NCI-H2171 (cell line): ENCODE measurements around the gene PQBP1.

ENCODE experiments used
- DNase-seq: peaks from one replicate; lab custom pipeline; 2025; lab: John Stamatoyannopoulos, UW

Gene PQBP1

DNA sequence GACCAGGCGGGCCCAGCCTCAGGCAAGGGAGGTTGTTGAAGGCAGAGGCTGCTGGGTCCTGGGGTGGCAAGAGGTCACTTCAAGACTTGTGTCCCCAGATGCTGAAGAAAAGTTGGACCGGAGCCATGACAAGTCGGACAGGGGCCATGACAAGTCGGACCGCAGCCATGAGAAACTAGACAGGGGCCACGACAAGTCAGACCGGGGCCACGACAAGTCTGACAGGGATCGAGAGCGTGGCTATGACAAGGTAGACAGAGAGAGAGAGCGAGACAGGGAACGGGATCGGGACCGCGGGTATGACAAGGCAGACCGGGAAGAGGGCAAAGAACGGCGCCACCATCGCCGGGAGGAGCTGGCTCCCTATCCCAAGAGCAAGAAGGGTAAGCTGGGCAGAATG is 4.4 kb downstream of the PQBP1 start:
- no peak for DNase-seq

- DNase-seq = no peak
These were observed 5.0 kb downstream of the PQBP1 start for GRCh38 chrX:48902776-48903175.

- DNase-seq = no peak
These were observed 5.6 kb downstream of the PQBP1 start for GRCh38 chrX:48903290-48903689.

GRCh38 chrX:48904180-48904579 is 6.5 kb downstream of the PQBP1 start:
- no peak for DNase-seq

DNA sequence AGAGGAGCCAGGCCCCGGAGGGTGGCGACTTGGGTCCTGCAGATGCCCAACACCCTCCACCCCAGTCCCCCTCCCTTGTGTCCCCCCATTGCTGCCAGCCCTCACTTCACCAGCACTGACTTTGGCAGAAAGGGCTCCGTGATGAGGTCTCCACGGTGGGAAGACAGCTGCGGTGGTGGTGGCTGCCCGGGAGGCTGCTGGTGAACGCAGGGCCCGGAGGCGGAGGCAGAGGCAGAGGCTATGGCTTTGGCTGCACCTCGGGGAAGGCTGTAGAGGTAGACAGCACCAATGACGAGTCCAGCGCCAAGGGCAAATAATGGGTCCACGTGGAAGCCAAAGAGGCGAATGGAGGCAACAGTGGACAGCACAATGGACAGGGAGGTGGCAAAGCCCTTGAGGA is 6.9 kb downstream of the PQBP1 start:
- DNase-seq = no peak

GRCh38 chrX:48905090-48905790 is 7.5 kb downstream of the PQBP1 start:
- no peak for DNase-seq

DNA sequence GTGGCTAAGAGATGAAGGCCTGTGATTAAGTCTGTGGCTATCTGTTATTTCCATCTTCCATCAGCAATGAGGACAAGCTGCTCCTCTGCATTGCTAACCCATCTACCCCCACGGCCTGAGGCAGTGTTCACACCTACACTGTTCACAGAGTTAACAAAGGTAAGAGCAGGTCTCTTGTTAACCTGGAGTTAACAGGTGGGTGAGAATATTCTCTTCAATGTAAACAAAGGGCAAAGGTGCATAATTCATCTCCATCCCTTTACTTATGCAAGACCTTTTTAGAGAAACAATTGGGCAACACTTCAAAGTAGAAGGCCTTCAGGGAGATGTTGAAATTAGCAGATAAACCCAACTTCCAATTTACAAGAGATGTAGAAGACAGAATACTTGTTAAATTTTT is 10.9 kb downstream of the PQBP1 start:
- no peak for DNase-seq

- DNase-seq = no peak
These were observed 12.1 kb downstream of the PQBP1 start for GRCh38 chrX:48909703-48910294.

DNA sequence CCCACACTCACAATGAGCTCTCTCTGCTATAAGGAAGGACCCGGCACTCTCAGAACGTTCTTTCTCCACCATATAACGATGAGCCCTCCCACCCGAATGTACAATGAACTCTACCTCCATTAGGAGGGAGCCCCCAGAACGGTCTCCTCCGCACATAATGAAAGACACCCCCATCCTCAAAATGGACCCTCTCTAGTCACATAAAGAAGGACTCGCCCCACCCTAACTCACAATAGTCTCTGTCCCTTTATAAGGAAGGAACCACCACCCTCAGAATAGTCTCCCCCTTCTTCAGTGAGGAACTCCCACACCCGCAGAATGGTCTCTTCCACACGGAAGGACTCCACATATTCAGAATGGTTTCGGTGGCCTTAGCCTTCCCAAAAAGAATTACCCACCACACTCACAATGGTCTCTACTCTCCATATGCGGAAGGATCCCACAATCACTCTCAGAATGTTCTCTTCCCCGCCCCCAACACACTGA is 13.2 kb downstream of the PQBP1 start:
- no peak for DNase-seq

- peak; percentile 71 for DNase-seq
These were observed 13.9 kb downstream of the PQBP1 start, which contains the start of gene SLC35A2 for GRCh38 chrX:48911412-48912182. SLC35A2 (minus strand) TSS chrX:48911646; CDS start chrX:48911636, 10 bp downstream.

DNA sequence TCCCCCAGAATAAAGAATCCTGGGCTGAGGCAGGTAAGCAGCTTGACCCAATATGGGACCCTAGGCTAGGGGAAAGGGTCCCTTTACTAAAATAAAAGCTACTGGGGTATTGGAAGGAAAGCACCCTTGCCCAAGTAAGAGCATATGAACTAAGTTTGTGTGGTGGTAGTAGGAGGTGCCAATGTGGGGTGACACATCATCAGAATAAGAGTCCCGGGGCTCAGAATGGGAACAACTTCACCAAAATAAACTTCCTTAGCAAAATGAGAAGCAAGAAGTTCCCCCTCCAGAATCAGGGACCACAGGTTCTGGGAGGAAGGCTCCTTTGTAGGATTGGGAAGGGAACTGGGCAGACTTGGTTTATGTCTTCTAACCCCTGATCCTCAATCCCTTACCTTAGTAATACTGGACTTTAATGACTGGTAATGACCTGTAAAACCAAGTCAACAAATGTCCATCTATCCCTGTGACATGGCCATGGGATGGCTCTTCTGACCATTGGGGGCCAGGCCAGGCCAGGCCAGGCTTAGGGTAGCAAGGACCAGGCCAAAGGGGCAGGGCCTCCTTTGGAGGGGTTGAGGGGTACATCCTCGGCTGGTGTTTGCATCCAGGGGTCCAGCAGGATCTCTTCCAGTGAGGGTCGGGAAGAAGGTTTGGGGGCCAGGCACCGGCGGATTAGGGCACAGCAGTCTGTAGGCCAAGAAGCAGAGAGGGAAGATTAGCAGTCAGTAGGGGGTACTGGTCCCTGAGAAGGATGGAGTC is 16.1 kb downstream of the PQBP1 start:
- no peak for DNase-seq

DNA sequence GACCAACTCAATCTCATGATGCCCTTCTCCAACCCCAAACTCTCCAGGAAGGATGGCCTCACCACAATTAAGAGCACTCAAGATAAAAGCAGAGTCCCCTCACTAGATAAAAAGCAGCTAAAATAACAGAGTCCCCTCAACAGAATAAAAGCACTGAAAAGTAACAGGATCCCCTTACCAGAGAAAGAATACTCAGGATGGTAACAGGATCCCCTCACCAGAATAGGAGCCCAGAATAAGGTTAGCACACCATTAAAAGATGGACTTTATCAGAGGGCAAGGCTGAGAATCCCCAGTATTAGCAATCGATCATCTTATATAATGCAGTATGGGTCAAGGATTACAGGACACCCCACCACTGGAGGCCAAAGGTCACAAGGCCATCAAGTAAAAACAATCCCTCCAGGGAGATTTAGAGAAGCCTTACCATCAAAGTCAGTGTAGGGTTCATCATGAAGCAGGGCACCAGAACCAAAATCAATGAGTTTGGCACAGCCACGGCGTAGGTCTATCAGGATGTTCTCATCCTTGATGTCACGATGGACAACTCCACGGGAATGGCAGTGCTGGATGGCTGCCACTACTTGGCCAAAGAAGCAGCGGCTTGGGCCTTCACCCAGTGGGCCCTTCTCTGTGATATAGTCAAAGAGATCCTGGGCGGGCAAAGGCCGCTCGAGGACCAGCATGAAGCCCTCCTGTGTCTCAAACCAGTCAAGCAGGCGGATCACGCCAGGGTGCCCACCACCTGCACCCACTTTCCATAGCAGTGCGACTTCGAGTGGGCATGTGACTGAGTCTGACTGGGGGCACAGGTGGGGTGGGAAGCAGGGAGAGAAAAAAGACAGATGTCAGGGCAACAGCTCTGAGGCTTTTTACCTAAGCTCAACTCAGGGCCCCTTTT is 17.1 kb downstream of the PQBP1 start:
- DNase-seq = no peak

DNA sequence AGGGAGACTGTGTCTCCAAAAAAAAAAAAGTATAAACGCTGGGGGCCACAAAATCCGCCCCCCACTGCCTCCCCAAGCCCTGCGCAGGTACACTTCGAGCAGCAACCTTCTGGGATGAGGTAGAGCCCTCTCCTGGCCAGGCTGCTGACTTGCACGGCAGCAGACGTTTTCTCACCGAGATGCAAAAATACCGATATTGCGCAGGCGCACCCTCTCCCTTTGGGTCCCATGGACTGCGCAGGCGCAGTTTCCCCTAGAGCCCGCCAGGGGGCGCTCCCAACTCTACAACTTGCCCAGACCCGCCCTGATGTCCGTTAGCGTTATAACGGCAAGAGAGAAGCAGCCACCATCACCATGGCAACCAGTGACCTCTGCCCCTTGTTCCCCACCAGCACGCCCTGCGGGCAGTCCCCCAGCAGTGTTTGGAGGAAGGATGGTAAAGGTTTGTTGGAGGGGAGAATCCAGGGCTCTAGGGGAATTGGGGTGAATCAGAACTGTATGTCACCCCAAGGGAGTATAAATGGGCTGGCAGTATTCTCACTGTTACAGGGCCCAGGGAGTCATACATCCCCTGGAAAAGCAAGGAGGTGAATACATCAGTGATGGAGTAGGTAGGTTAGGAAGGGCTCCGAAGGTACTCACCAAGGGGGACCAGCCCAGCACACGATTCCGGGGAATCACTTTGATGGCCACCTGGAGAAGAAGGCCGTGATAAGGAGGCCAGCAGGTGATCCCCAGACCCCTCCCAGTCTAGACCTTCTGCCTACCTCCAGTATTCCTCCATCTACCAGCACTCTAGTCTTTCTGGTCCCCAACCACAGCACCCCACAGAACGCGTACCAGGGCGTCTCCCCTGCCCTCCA is 19.6 kb downstream of the PQBP1 start:
- DNase-seq = peak; percentile 75

GRCh38 chrX:48918301-48918642 is 20.5 kb downstream of the PQBP1 start:
- no peak for DNase-seq

- DNase-seq = peak; percentile 86
These were observed 21.1 kb downstream of the PQBP1 start, which contains the start of gene PIM2 for GRCh38 chrX:48918643-48919340. PIM2 (minus strand) TSS chrX:48919024; CDS start chrX:48918834, 190 bp downstream.

GRCh38 chrX:48919360-48919841 is 21.7 kb downstream of the PQBP1 start:
- DNase-seq = no peak

GRCh38 chrX:48919947-48920717 is 22.4 kb downstream of the PQBP1 start:
- no peak for DNase-seq

DNA sequence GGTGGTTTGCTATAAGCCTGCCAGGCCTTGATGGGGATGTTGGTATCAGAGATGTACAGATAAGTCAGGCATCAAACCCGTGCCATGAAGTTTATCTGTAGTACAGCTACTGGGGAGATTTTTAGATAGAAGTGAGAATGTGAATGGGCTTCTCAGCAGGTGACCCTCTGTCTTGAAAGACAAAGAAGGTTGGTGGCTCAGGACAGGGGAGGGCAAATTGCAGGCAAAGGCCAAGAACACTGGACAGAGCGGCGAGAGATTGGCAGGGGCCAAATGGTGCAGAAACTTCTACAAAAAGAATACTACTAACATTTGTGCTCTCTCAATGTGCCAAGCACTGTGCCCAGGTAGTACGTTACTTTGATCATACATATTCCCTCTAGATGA is 23.0 kb downstream of the PQBP1 start:
- DNase-seq = no peak

DNA sequence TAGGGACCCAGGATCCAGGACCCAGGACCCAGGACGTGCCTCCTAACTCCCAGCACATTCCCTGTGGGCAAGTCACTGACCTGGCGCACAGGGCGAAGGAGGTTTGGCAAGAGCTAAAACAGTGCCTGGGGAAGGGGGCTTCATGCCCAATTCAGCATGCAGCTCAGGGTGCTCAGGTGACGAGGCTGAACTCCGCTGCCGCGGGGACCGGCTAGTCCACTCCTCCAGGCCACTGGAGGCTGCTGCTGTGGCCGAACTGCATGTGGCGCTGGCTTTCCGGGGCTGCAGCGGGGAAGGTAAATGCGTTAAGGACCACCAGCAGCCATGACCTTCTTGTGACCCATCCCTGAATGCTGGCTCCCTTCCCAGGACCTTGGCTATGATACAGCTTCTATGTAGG is 26.0 kb downstream of the PQBP1 start:
- no peak for DNase-seq
